ENCODE measurements around the gene SYNGAP1. TPM values are rescaled to one million over a fixed set of nuclear protein-coding genes. Genes with fewer than 3 reads are reported as not detected.
"Not testable (repeated sequence)": the region's sequence is repeated elsewhere in the genome, so short reads cannot be mapped to it uniquely, and the experiment has no call there.

The SYNGAP1 gene
- polyA plus RNA-seq, 1 donor (not counting 4 experiments of a cell fraction or from before 2014, with no cell fraction given), result 2.1 TPM

DNA sequence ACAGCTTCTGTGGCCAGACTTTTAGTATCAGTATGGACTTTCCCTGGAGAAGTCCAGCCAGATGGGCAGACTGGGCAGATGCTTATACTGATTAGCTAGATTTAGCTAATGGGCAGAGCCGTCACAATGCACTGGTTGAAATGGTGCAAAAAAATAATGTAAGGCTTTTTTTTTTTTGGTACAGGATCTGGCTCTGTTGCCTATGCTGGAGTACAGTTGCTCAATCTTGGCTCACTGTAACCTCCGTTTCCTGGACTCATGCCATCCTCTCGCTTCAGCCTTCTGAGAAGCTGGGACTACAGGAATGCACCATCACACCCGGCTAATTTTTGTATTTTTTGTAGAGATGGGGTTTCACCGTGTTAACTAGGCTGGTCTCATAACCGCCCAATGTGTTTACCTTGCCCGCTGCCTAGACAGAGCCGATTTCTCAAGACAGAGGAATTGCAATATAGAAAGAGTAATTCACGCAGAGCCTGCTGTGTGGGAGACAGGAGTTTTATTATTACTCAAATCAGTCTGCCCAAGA lies 44.7 kb upstream of the SYNGAP1 start:
- H2AFZ ChIP-seq (ENCODE audit: control insufficient read depth, low read length), result peak overlapping the region; percentile 38

DNA sequence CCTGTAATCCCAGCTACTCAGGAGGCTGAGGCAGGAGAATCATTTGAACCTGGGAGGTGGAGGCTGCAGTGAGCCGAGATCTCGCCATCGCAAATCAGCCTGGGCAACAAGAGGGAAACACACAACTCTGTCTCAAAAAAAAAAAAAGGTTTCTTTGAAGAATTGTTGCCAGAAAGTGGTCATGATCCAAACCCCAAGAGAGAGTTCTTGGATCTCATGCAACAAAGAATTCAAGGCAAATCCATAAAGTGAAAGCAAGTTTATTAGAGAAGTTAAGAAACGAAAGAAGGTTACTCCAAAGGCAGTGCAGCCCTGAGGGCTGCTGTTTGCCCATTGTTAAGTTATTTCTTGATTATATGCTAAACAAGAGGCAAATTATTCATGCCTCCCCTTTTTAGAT lies 42.7 kb upstream of the SYNGAP1 start:
- no peak overlapping the region for H3K9ac ChIP-seq (ENCODE audit: control insufficient read depth, extremely low read depth, insufficient read depth, low read length)
- H3K4me3 ChIP-seq (ENCODE audit: control insufficient read depth in 2 of 3, extremely low read depth in 1 of 3, insufficient read depth in 2 of 3, low read depth in 1 of 3, low read length in 3 of 3), result no peak overlapping the region
- H3K79me2 ChIP-seq (ENCODE audit: control insufficient read depth, insufficient read depth, low read length), result no peaks in the 10 kb centered on the region
- no peaks in the 10 kb centered on the region for H3K9me3 ChIP-seq (ENCODE audit: control insufficient read depth, low read depth, low read length)
- DNase-seq (ENCODE audit: low read depth, low spot score) (no peak), FAIRE-seq (no peak)
- no peak overlapping the region for H3K4me2 ChIP-seq (ENCODE audit: control insufficient read depth, extremely low read depth, insufficient read depth, low read depth, low read length)
- no peaks in the 10 kb centered on the region for H4K20me1 ChIP-seq (ENCODE audit: control insufficient read depth, extremely low read depth, insufficient read depth, low read length)
- no peaks in the 10 kb centered on the region for H3K27me3 ChIP-seq (ENCODE audit: control insufficient read depth, extremely low read depth, insufficient read depth, low read length)
- dilution Hi-C loops (cut with MboI; ENCODE audit: extremely low pct_ligation_motif_present, low sequenced_read_pairs), result no loop called here
- H3K36me3 ChIP-seq (ENCODE audit: control insufficient read depth in 2 of 2, extremely low read depth in 1 of 2, insufficient read depth in 2 of 2, low read length in 2 of 2), result no peaks in the 10 kb centered on the region
- TF ChIP-seq, protein P1, sequence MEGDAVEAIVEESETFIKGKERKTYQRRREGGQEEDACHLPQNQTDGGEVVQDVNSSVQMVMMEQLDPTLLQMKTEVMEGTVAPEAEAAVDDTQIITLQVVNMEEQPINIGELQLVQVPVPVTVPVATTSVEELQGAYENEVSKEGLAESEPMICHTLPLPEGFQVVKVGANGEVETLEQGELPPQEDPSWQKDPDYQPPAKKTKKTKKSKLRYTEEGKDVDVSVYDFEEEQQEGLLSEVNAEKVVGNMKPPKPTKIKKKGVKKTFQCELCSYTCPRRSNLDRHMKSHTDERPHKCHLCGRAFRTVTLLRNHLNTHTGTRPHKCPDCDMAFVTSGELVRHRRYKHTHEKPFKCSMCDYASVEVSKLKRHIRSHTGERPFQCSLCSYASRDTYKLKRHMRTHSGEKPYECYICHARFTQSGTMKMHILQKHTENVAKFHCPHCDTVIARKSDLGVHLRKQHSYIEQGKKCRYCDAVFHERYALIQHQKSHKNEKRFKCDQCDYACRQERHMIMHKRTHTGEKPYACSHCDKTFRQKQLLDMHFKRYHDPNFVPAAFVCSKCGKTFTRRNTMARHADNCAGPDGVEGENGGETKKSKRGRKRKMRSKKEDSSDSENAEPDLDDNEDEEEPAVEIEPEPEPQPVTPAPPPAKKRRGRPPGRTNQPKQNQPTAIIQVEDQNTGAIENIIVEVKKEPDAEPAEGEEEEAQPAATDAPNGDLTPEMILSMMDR (optimal IDR thresholded peaks at IDR 0.05 in 1 of 3, IDR thresholded peaks at IDR 0.05 in 1 of 3, conservative IDR thresholded peaks at IDR 0.05 in 1 of 3; ENCODE audit: extremely low read depth in 1 of 3, insufficient read depth in 2 of 3, low read length in 3 of 3), result no peak
- no peak for TF ChIP-seq EZH2 (IDR thresholded peaks at IDR 0.05; ENCODE audit: low read length)
- no peak overlapping the region for H2AFZ ChIP-seq (ENCODE audit: control insufficient read depth, low read length)
- H3K27ac ChIP-seq (ENCODE audit: control insufficient read depth, insufficient read depth, low read length), result no peak overlapping the region
- no peaks in the 10 kb centered on the region for H3K9me1 ChIP-seq (ENCODE audit: control insufficient read depth, extremely low read depth, insufficient read depth, low read length)
- H3K4me1 ChIP-seq (ENCODE audit: control insufficient read depth, extremely low read depth, insufficient read depth, low read length), result peaks cover 26% of the 10 kb centered on the region

More for the DNA sequence above, 44.7 kb upstream of the SYNGAP1 start:
- H3K4me3 ChIP-seq (ENCODE audit: control insufficient read depth in 2 of 3, extremely low read depth in 1 of 3, insufficient read depth in 2 of 3, low read depth in 1 of 3, low read length in 3 of 3), result no peak overlapping the region
- H3K36me3 ChIP-seq (ENCODE audit: control insufficient read depth in 2 of 2, extremely low read depth in 1 of 2, insufficient read depth in 2 of 2, low read length in 2 of 2), result no peaks in the 10 kb centered on the region
- H3K27me3 ChIP-seq (ENCODE audit: control insufficient read depth, extremely low read depth, insufficient read depth, low read length), result no peaks in the 10 kb centered on the region
- H3K4me2 ChIP-seq (ENCODE audit: control insufficient read depth, extremely low read depth, insufficient read depth, low read depth, low read length), result peak overlapping the region; percentile 67
- TF ChIP-seq, protein P1 (optimal IDR thresholded peaks at IDR 0.05 in 1 of 3, IDR thresholded peaks at IDR 0.05 in 1 of 3, conservative IDR thresholded peaks at IDR 0.05 in 1 of 3; ENCODE audit: extremely low read depth in 1 of 3, insufficient read depth in 2 of 3, low read length in 3 of 3), result no peak
- TF ChIP-seq EZH2 (IDR thresholded peaks at IDR 0.05; ENCODE audit: low read length), result no peak
- H3K4me1 ChIP-seq (ENCODE audit: control insufficient read depth, extremely low read depth, insufficient read depth, low read length), result peaks cover 26% of the 10 kb centered on the region
- no peaks in the 10 kb centered on the region for H4K20me1 ChIP-seq (ENCODE audit: control insufficient read depth, extremely low read depth, insufficient read depth, low read length)
- FAIRE-seq (peak; percentile 84), DNase-seq (ENCODE audit: low read depth, low spot score) (no peak)
- dilution Hi-C loops (cut with MboI; ENCODE audit: extremely low pct_ligation_motif_present, low sequenced_read_pairs), result no loop called here
- H3K27ac ChIP-seq (ENCODE audit: control insufficient read depth, insufficient read depth, low read length), result peak overlapping the region; percentile 68
- no peaks in the 10 kb centered on the region for H3K79me2 ChIP-seq (ENCODE audit: control insufficient read depth, insufficient read depth, low read length)
- H3K9me1 ChIP-seq (ENCODE audit: control insufficient read depth, extremely low read depth, insufficient read depth, low read length), result no peaks in the 10 kb centered on the region
- no peak overlapping the region for H3K9ac ChIP-seq (ENCODE audit: control insufficient read depth, extremely low read depth, insufficient read depth, low read length)
- no peaks in the 10 kb centered on the region for H3K9me3 ChIP-seq (ENCODE audit: control insufficient read depth, low read depth, low read length)

DNA sequence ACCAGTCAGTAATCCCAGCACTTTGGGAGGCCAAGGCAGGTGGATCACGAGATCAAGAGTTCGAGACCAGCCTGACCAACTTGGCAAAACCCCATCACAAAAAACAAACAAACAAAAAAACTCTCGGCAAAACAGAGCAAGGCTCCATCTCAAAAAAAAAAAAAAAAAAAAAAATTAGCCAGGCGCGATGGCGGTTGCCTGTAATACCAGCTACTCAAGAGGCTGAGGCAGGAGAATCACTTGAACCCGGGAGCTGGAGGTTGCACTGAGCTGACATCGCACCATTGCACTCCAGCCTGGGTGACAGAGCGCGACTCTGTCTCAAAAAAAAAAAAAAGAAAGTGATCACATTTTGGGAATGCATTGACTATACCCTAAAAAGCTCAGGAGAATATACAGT lies 40.7 kb upstream of the SYNGAP1 start:
- H2AFZ ChIP-seq (ENCODE audit: control insufficient read depth, low read length); dilution Hi-C loops (cut with MboI; ENCODE audit: extremely low pct_ligation_motif_present, low sequenced_read_pairs); H3K4me2 ChIP-seq (ENCODE audit: control insufficient read depth, extremely low read depth, insufficient read depth, low read depth, low read length); H3K27ac ChIP-seq (ENCODE audit: control insufficient read depth, insufficient read depth, low read length); H4K20me1 ChIP-seq (ENCODE audit: control insufficient read depth, extremely low read depth, insufficient read depth, low read length); FAIRE-seq; H3K9me1 ChIP-seq (ENCODE audit: control insufficient read depth, extremely low read depth, insufficient read depth, low read length); H3K4me3 ChIP-seq (ENCODE audit: control insufficient read depth in 2 of 3, extremely low read depth in 1 of 3, insufficient read depth in 2 of 3, low read depth in 1 of 3, low read length in 3 of 3); H3K27me3 ChIP-seq (ENCODE audit: control insufficient read depth, extremely low read depth, insufficient read depth, low read length); H3K9ac ChIP-seq (ENCODE audit: control insufficient read depth, extremely low read depth, insufficient read depth, low read length); H3K9me3 ChIP-seq (ENCODE audit: control insufficient read depth, low read depth, low read length); H3K79me2 ChIP-seq (ENCODE audit: control insufficient read depth, insufficient read depth, low read length); DNase-seq (ENCODE audit: low read depth, low spot score); H3K36me3 ChIP-seq (ENCODE audit: control insufficient read depth in 2 of 2, extremely low read depth in 1 of 2, insufficient read depth in 2 of 2, low read length in 2 of 2): not testable (repeated sequence)
- H3K4me1 ChIP-seq (ENCODE audit: control insufficient read depth, extremely low read depth, insufficient read depth, low read length), result peaks cover 22% of the 10 kb centered on the region
